ENCODE data around the gene ZFP36L1.

- TF ChIP-seq CTCF (conservative IDR thresholded peaks at IDR 0.05; ENCODE audit: low read depth, low read length) (no peak), EZH2 (IDR thresholded peaks at IDR 0.05; ENCODE audit: borderline replicate concordance, low read depth, low read length, poor library complexity, severe bottlenecking) (no peak)
Observed at GRCh38 chr14:68749487-68750475, 43.1 kb downstream of the ZFP36L1 start.
